Glomerular visceral epithelial cell (primary cell): Measurements from ENCODE around the gene COPS4.
"Not testable (repeated sequence)": the region's sequence is repeated elsewhere in the genome, so short reads cannot be mapped to it uniquely, and the experiment has no call there.

ENCODE experiments used
- DNase-seq: peaks from one replicate; pipeline ENCODE4 v3.0.0-alpha.2; 2016; ENCODE audit errors: extremely low spot score

The COPS4 gene

GRCh38 chr4:83083925-83084475 is 49.0 kb downstream of the COPS4 start:
- DNase-seq, result no peak

DNA sequence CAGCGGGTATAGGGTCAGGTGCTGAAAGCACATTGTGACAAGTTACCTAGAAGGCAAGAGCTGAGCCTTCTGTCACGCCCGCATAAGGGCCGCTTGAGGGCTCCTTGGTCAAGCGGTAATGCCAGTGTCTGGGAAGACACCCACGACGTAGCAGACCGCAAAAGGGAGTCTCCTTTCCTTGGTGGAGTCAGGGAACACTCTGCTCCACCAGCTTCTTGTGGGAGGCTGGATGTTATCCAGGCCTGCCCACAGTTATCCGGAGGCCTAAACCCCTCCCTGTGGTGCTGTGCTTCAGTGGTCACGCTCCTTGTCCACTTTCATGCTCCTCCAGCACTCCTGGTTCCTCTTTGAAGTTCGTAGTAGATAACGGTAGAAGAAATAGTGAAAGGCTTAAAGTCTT is 50.0 kb downstream of the COPS4 start:
- DNase-seq, result peak; percentile 57

DNA sequence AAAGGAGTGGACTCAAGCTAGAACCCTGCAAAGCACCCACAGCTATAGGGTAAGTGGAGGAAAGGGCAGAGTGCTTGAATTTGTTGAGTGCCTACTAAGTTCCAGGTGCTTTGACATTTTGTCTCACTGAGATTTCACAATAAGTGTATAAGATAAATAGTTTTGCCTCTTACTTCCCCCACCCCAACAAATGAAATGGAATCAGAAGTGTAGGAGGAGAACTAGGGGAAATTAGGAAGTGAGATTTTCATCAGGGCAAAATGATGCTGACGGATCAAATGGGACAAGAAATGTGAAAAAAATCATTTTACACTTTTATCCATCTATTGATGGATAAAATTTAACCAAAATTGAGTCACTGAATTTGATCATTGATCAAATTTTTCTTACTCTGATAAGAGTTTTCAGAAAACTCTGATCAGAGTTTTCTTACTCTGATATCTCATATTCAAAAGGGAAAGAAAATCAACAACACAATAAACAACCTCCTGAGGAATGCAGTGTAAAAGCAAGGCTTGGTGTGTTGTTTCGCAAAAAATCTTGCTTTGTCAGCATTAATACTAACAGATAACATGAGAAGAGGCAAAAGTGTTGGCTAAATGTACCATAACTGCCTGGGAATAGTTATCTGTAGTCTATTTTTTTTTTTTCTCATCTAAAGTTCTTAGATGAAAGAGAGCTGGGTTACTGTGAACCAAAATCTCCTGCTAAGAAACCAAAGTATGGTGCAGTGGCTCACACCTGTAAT is 54.6 kb downstream of the COPS4 start:
- no peak for DNase-seq

GRCh38 chr4:83093060-83093640 is 58.2 kb downstream of the COPS4 start:
- no peak for DNase-seq

DNA sequence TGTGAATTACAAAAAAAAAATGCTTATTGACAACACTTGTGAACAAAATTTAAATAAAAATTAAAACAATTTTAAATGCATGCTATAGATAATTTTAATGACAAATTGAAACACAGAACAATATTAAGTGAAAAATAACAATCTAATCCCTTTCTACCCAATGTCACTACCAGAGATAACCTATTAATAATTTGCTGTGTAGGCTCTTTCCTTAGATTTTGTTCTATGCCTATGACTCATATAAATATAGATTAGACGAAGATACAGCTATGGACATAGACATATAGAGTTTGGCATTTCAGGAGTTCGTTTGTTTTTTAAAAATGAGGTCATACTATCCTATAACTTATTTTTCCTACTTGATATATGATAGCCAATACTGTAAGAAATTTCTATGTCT is 61.4 kb downstream of the COPS4 start:
- DNase-seq, result no peak

GRCh38 chr4:83104991-83105390 is 70.0 kb downstream of the COPS4 start:
- no peak for DNase-seq

DNA sequence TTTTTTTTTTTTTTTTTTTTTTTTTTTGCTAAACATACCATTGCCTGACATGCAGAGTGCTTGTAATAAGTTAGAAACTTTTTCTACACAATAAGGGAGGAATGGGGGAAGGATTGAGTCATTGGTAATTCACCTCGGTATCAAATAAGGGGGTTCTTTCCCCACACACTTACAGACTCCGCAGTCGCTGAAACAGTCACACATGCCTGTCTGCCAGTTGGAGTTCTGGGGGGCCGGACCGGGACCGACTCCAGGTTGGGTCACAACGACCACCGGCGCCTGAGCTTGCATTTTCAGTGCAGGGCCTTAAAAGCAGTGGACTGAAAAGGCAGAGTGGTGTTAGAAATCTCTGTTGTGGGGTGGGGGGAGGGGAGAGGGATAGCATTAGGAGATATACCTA is 72.6 kb downstream of the COPS4 start:
- DNase-seq, result no peak

- no peak for DNase-seq
Observed at GRCh38 chr4:83108101-83108861, 73.3 kb downstream of the COPS4 start.

DNA sequence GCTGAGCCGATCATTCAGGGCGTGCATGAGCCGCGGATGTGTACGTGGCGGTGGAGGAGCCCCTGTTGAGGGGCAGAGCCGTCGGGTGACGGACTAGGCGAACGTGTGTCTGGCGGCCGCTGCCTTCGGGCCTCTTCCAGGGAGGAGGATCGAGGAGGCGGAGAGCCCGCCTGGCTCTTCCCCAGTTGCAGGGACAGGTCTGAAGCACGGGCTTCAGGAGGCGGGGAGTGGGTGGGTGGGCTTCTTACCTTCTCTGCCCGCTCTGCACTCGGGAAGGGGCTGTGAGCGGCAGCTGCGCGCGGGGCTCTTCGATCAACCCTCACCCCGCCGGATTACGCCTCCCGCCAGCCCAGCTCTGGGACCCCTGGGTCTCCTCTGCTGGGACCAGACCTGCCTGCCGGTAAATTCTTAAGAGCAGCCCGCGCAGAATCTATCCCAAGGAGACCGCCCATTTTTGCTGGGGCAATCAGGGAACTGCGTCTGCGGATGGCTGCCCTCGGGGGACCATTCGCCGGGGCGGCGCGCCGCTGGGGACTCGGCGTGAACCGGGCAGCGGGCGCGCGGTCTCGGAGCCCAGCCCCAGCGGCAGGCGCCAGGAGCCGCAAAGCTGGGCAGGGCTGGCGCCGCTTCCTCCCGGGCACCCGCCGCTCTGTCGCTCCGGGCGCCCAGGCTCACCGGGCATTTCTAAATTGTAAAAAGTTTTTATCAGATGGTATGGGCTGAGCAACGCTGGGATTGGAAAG is 74.7 kb downstream of the COPS4 start:
- DNase-seq, result peak; percentile 47

DNA sequence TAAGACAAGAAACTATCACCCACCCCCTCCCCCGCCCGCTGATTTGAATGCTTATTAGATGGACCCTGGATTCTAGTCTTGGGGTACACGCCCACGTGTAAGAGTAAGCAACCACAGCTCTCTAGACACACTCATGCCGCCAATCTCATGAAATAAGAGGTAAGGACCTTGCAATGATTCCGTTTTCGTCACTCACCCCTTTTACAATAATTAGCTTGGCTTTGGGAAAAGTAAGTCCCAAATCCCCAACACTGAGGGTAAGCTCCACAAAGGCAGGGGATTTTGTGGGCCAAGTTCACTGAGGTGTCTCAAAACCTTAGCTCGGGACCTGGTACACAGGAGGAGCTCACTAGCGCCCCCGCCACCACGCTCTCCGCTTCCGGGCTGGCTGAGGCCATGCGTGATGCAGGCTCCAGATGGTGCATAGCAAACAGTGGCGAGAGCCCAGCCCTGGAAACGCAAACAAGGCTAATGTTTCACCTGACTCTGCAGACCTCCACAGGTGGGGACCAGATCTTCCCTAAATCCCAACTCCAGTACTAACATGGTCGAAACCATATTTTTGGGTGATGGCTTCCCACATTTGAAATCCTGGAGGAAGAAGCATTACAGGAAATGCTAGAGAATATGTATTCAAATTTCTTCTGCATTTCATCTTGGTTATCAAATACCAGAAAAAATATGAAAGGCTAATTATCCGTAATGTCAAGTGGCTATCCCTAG is 75.4 kb downstream of the COPS4 start:
- DNase-seq, result peak; percentile 79

DNA sequence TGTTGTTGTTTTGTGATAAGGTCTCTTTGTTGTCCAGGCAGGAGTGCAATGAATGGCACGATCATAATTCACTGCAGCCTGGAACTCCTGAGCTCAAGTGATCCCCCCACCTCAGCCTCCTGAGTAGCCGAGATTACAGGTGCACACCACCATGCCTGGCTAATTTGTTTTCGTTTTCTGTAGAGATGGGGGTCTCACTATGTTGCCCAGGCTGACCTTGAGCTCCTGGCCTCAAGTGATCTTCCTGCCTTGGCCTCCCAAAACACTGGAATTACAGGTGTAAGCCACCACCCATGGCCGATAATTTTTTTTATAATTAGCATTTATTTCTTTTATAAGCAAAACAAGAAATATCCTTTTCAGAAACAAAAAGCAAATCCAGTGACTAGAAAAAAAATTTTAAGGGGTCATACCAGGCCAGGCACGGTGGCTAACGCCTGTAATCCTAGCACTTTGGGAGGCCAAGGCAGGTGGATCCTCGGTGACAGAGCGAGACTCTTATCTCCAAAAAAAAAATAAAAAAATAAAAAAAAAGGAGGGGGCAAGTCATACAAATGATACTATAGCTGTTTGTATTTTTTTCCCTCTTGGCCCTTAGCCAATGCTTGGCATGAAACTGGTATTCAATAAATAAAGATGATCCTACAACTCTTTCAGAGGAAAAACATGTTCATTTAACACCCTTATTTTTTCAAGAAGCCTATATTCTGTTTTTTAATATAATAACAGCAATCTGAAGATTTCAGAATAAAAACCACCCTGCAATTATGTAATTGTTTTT is 76.2 kb downstream of the COPS4 start:
- DNase-seq, result no peak

- not testable (repeated sequence) for DNase-seq
Observed at GRCh38 chr4:83111751-83112141, 76.8 kb downstream of the COPS4 start.

GRCh38 chr4:83112231-83112630 is 77.2 kb downstream of the COPS4 start:
- DNase-seq, result no peak

- DNase-seq, result peak; percentile 54
Observed at GRCh38 chr4:83112678-83113428, 77.9 kb downstream of the COPS4 start.

GRCh38 chr4:83113429-83113786 is 78.4 kb downstream of the COPS4 start:
- peak; percentile 62 for DNase-seq

GRCh38 chr4:83114576-83114975 is 79.6 kb downstream of the COPS4 start, which contains the start of gene PLAC8:
TSS of gene PLAC8 (minus strand) at chr4:83114729. CDS start at chr4:83107921, 6,808 bp downstream.
- DNase-seq, result peak; percentile 26

DNA sequence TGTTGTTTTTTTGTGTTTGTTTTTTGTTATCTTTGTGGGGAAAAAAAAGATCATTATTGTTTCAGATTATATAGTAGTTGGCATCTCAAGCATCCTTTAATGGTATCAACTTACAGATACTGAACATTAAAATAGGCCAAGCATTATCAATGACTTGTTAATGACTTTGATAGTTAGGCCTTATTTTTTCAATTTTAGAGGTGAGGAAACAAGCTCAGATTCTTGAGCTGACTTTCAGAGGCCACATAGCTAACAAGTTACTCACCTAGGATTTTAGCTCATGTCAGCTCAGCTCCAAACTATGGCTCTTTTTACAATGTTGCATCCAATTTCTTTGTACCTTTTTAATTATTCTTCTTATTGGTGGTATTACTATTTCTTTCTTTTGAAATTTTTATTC is 80.0 kb downstream of the COPS4 start:
- DNase-seq, result peak; percentile 30

DNA sequence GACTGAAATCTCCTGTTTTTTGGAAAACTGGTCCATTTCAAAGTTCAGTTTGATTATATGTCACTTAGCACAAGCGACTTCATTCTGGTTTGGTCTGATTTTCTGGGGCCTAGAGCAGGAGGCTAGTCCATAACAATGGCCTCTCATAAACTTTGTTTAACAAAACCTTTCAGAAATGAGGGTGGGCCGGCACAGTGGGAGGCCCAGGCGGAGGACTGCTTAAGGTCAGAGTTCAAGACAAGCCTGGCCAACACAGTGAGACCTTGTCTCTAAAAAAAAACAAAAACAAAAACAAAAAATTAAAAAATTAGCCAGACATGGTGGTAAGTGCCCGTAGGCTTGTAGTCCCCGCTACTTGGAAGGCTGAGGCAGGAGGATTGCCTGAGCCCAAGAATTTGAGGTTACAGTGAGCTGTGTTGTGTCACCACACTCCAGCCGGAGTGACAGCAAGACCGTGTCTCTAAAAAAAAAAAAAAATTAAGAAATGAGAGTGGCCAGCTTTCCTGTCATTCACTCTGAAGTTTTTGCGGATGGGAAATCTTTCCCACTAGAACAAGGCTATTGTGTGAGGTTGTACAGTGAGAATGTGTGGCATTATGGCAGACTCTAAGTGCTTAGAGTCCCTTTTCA is 80.8 kb downstream of the COPS4 start:
- no peak for DNase-seq

- DNase-seq, result no peak
Observed at GRCh38 chr4:83118869-83119268, 83.9 kb downstream of the COPS4 start.
